IMR-90 (cell line): ENCODE measurements around the gene ARPC4.

ENCODE experiments used
- CEBPB ChIP-seq: IDR thresholded peaks from 2 replicates; pipeline ENCODE4 v1.6.1; 2012; ENCODE audit warnings: low read depth, low read length, improper control_type of control experiment
- CHD1 ChIP-seq: IDR thresholded peaks from 2 replicates; pipeline ENCODE4 v1.6.1; 2012; ENCODE audit warnings: low read depth, low read length, improper control_type of control experiment
- FOS ChIP-seq: fragments of 150-350 bp; IDR thresholded peaks from 2 replicates; pipeline ENCODE4 v1.6.1; 2016; ENCODE audit warnings: low read depth, low read length
- MAFK ChIP-seq: IDR thresholded peaks from 2 replicates; pipeline ENCODE4 v1.6.1; 2012; ENCODE audit warnings: low read depth, low read length, improper control_type of control experiment
- MXI1 ChIP-seq: IDR thresholded peaks from 2 replicates; pipeline ENCODE4 v1.6.1; 2012; ENCODE audit warnings: low read depth, mild to moderate bottlenecking, low read length, moderate library complexity, borderline replicate concordance
- POLR2A ChIP-seq: IDR thresholded peaks from 2 replicates; pipeline ENCODE4 v1.6.1; 2012; ENCODE audit warnings: mild to moderate bottlenecking, low read depth, low read length
- RAD21 ChIP-seq: IDR thresholded peaks from 2 replicates; pipeline ENCODE4 v1.6.1; 2012; ENCODE audit warnings: low read length, improper control_type of control experiment
- RCOR1 ChIP-seq: IDR thresholded peaks from 2 replicates; pipeline ENCODE4 v1.6.1; 2012; ENCODE audit warnings: mild to moderate bottlenecking, low read length, improper control_type of control experiment; ENCODE audit not compliant: insufficient replicate concordance
- RFX5 ChIP-seq: IDR thresholded peaks from 2 replicates; pipeline ENCODE4 v1.8.0; 2012; ENCODE audit warnings: low read depth, mild to moderate bottlenecking, low read length, moderate library complexity
- SMC3 ChIP-seq: fragments of 150-350 bp; IDR thresholded peaks from 2 replicates; pipeline ENCODE4 v1.6.1; 2016; ENCODE audit warnings: low read depth, mild to moderate bottlenecking, antibody characterized with exemption, low read length, moderate library complexity
- TF ChIP-seq, protein P1 (sequence below): conservative IDR thresholded peaks from 2 replicates; pipeline ENCODE4 v1.5.1; 2012; ENCODE audit warnings: mild to moderate bottlenecking, low read depth, low read length, improper control_type of control experiment
- TF ChIP-seq, protein P2 (sequence below): fragments of 150-350 bp; IDR thresholded peaks from 2 replicates; pipeline ENCODE4 v1.6.1; 2017; ENCODE audit warnings: mild to moderate bottlenecking, antibody characterized with exemption, low read length, low read depth
- TF ChIP-seq, protein P3 (sequence below): fragments of 150-350 bp; IDR thresholded peaks from 2 replicates; pipeline ENCODE4 v1.6.1; 2016; ENCODE audit warnings: low read depth, mild to moderate bottlenecking, low read length, moderate library complexity, borderline replicate concordance

DNA sequence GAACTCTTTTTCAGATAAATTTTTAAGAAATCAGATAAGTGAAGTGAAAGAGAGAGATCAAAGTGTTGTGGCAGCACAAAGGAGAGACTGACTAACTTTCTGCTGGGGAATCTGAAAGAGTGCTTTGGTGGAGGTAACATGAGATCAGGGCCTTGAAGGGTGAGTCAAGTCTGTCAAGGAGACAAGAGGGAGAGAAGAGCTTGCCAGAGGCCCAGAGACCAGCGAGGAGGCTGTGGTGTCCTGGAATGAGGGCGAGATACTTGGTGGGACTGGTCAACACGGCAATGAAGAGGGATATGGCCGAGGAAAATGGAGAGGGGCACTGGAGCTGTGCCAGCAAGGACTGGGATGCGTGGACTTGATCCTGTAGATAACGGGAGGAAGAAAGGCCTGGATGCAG is 5.2 kb upstream of the ARPC4 start:
- TF ChIP-seq, protein P1, sequence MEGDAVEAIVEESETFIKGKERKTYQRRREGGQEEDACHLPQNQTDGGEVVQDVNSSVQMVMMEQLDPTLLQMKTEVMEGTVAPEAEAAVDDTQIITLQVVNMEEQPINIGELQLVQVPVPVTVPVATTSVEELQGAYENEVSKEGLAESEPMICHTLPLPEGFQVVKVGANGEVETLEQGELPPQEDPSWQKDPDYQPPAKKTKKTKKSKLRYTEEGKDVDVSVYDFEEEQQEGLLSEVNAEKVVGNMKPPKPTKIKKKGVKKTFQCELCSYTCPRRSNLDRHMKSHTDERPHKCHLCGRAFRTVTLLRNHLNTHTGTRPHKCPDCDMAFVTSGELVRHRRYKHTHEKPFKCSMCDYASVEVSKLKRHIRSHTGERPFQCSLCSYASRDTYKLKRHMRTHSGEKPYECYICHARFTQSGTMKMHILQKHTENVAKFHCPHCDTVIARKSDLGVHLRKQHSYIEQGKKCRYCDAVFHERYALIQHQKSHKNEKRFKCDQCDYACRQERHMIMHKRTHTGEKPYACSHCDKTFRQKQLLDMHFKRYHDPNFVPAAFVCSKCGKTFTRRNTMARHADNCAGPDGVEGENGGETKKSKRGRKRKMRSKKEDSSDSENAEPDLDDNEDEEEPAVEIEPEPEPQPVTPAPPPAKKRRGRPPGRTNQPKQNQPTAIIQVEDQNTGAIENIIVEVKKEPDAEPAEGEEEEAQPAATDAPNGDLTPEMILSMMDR: no peak
- TF ChIP-seq POLR2A (no peak), RFX5 (no peak), FOS (no peak), MAFK (no peak), RAD21 (no peak), RCOR1 (no peak), CEBPB (no peak), CHD1 (no peak), MXI1 (no peak), SMC3 (no peak)
- TF ChIP-seq, protein P2, sequence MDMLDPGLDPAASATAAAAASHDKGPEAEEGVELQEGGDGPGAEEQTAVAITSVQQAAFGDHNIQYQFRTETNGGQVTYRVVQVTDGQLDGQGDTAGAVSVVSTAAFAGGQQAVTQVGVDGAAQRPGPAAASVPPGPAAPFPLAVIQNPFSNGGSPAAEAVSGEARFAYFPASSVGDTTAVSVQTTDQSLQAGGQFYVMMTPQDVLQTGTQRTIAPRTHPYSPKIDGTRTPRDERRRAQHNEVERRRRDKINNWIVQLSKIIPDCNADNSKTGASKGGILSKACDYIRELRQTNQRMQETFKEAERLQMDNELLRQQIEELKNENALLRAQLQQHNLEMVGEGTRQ: no peak
- TF ChIP-seq, protein P3, sequence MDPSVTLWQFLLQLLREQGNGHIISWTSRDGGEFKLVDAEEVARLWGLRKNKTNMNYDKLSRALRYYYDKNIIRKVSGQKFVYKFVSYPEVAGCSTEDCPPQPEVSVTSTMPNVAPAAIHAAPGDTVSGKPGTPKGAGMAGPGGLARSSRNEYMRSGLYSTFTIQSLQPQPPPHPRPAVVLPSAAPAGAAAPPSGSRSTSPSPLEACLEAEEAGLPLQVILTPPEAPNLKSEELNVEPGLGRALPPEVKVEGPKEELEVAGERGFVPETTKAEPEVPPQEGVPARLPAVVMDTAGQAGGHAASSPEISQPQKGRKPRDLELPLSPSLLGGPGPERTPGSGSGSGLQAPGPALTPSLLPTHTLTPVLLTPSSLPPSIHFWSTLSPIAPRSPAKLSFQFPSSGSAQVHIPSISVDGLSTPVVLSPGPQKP: no peak
